ENCODE data around the gene PCNX1. TPM values are rescaled to one million over a fixed set of nuclear protein-coding genes. Genes with fewer than 3 reads are reported as not detected.
"Not testable (repeated sequence)": the region's sequence is repeated elsewhere in the genome, so short reads cannot be mapped to it uniquely, and the experiment has no call there.

The PCNX1 gene
- polyA plus RNA-seq, 3 donors: 7.3 to 26.7 (median 8.1) TPM

GRCh38 chr14:71062581-71063303 lies 155.5 kb downstream of the PCNX1 start:
- Histone ChIP-seq H3K79me2 (ENCODE audit: insufficient read depth, low read length) (no peaks in the 10 kb centered on the region), H3K36me3 (replicated peaks in 1 of 2; ENCODE audit: control insufficient read depth in 1 of 2, insufficient read depth in 2 of 2, low read length in 2 of 2) (peaks cover 50 to 89% of the 10 kb centered on the region in 2 donors), H3K9me3 (replicated peaks in 1 of 2; ENCODE audit: control insufficient read depth in 1 of 2, insufficient read depth in 1 of 2, low read length in 2 of 2) (peaks cover 0 to 5% of the 10 kb centered on the region in 2 donors), H3K4me1 (ENCODE audit: control insufficient read depth in 1 of 2, insufficient read depth in 2 of 2, low read length in 2 of 2) (no peaks in the 10 kb centered on the region), H4K20me1 (ENCODE audit: insufficient read depth, low read length) (no peaks in the 10 kb centered on the region), H3K9ac (ENCODE audit: insufficient read depth, low read length, poor library complexity, severe bottlenecking) (no peak overlapping the region), H2AFZ (ENCODE audit: insufficient read depth, low read depth, low read length, poor library complexity, severe bottlenecking) (no peak overlapping the region), H3K4me2 (replicated peaks; ENCODE audit: extremely low read depth, low read length, poor library complexity, severe bottlenecking) (no peak overlapping the region), H3K27ac (ENCODE audit: low read depth in 1 of 2, low read length in 2 of 2) (no peak overlapping the region), H3K27me3 (ENCODE audit: control insufficient read depth in 2 of 2, insufficient read depth in 2 of 2, low read length in 2 of 2) (no peaks in the 10 kb centered on the region), H3K4me3 (replicated peaks in 1 of 3; ENCODE audit: low read depth in 2 of 3, low read length in 3 of 3) (no peak overlapping the region)
- no peaks in the 10 kb centered on the region for H3K4me1 Mint-ChIP-seq
- H3K27me3 Mint-ChIP-seq (ENCODE audit: low read depth in 3 of 3): no peaks in the 10 kb centered on the region
- H3K4me3 Mint-ChIP-seq: no peak overlapping the region
- H3K9me3 Mint-ChIP-seq: peaks cover 0 to 14% (median 4%) of the 10 kb centered on the region in 7 donors
- no peak overlapping the region for H3K27ac Mint-ChIP-seq
- H3K36me3 Mint-ChIP-seq: peaks cover 80 to 88% of the 10 kb centered on the region in 2 donors
- TF ChIP-seq CTCF (IDR thresholded peaks at IDR 0.05): no peak
- intact Hi-C loops (cut with micrococcal nuclease): no loop called here
- WGBS (ENCODE audit: insufficient coverage): no CpG with 5 or more reads among the region's 5 CpGs
- no peak for DNase-seq

GRCh38 chr14:71063351-71063750 lies 156.1 kb downstream of the PCNX1 start:
- Histone ChIP-seq H3K27ac (ENCODE audit: low read depth in 1 of 2, low read length in 2 of 2) (no peak overlapping the region), H3K9me3 (replicated peaks in 1 of 2; ENCODE audit: control insufficient read depth in 1 of 2, insufficient read depth in 1 of 2, low read length in 2 of 2) (peaks cover 0 to 5% of the 10 kb centered on the region in 2 donors), H2AFZ (ENCODE audit: insufficient read depth, low read depth, low read length, poor library complexity, severe bottlenecking) (no peak overlapping the region), H3K27me3 (ENCODE audit: control insufficient read depth in 2 of 2, insufficient read depth in 2 of 2, low read length in 2 of 2) (no peaks in the 10 kb centered on the region), H3K4me2 (replicated peaks; ENCODE audit: extremely low read depth, low read length, poor library complexity, severe bottlenecking) (no peak overlapping the region), H3K4me1 (ENCODE audit: control insufficient read depth in 1 of 2, insufficient read depth in 2 of 2, low read length in 2 of 2) (no peaks in the 10 kb centered on the region), H3K36me3 (replicated peaks in 1 of 2; ENCODE audit: control insufficient read depth in 1 of 2, insufficient read depth in 2 of 2, low read length in 2 of 2) (peaks cover 44 to 88% of the 10 kb centered on the region in 2 donors), H3K4me3 (replicated peaks in 1 of 3; ENCODE audit: low read depth in 2 of 3, low read length in 3 of 3) (no peak overlapping the region), H3K79me2 (ENCODE audit: insufficient read depth, low read length) (no peaks in the 10 kb centered on the region), H4K20me1 (ENCODE audit: insufficient read depth, low read length) (no peaks in the 10 kb centered on the region), H3K9ac (ENCODE audit: insufficient read depth, low read length, poor library complexity, severe bottlenecking) (no peak overlapping the region)
- H3K27me3 Mint-ChIP-seq (ENCODE audit: low read depth in 3 of 3): no peaks in the 10 kb centered on the region
- TF ChIP-seq CTCF (IDR thresholded peaks at IDR 0.05): no peak
- H3K4me3 Mint-ChIP-seq: no peak overlapping the region
- DNase-seq: no peak
- no CpG with 5 or more reads among the region's 2 CpGs for WGBS (ENCODE audit: insufficient coverage)
- peaks cover 74 to 86% of the 10 kb centered on the region in 2 donors for H3K36me3 Mint-ChIP-seq
- peaks cover 0 to 14% (median 4%) of the 10 kb centered on the region in 7 donors for H3K9me3 Mint-ChIP-seq
- no peaks in the 10 kb centered on the region for H3K4me1 Mint-ChIP-seq
- peak overlapping the region in 1 of 7 donors; percentile 51 for H3K27ac Mint-ChIP-seq
- intact Hi-C loops (cut with micrococcal nuclease): no loop called here

GRCh38 chr14:71064747-71065146 lies 157.5 kb downstream of the PCNX1 start:
- H3K4me3 Mint-ChIP-seq; H3K9me3 ChIP-seq (replicated peaks in 1 of 2; ENCODE audit: control insufficient read depth in 1 of 2, insufficient read depth in 1 of 2, low read length in 2 of 2); H3K4me2 ChIP-seq (replicated peaks; ENCODE audit: extremely low read depth, low read length, poor library complexity, severe bottlenecking); H3K27ac ChIP-seq (ENCODE audit: low read depth in 1 of 2, low read length in 2 of 2); H3K4me3 ChIP-seq (replicated peaks in 1 of 3; ENCODE audit: low read depth in 2 of 3, low read length in 3 of 3); H2AFZ ChIP-seq (ENCODE audit: insufficient read depth, low read depth, low read length, poor library complexity, severe bottlenecking); DNase-seq; H3K4me1 Mint-ChIP-seq; H4K20me1 ChIP-seq (ENCODE audit: insufficient read depth, low read length); H3K79me2 ChIP-seq (ENCODE audit: insufficient read depth, low read length); intact Hi-C loops (cut with micrococcal nuclease); H3K4me1 ChIP-seq (ENCODE audit: control insufficient read depth in 1 of 2, insufficient read depth in 2 of 2, low read length in 2 of 2); H3K9ac ChIP-seq (ENCODE audit: insufficient read depth, low read length, poor library complexity, severe bottlenecking); H3K27me3 Mint-ChIP-seq (ENCODE audit: low read depth in 3 of 3); H3K27me3 ChIP-seq (ENCODE audit: control insufficient read depth in 2 of 2, insufficient read depth in 2 of 2, low read length in 2 of 2): not testable (repeated sequence)
- peaks cover 41 to 86% of the 10 kb centered on the region in 2 donors for H3K36me3 ChIP-seq (replicated peaks in 1 of 2; ENCODE audit: control insufficient read depth in 1 of 2, insufficient read depth in 2 of 2, low read length in 2 of 2)
- Mint-ChIP-seq H3K9me3 (peaks cover 0 to 14% (median 4%) of the 10 kb centered on the region in 7 donors), H3K36me3 (peaks cover 67 to 79% of the 10 kb centered on the region in 2 donors), H3K27ac (peak overlapping the region in 3 of 7 donors; percentile 17 to 42 (median 17))
- WGBS (ENCODE audit: insufficient coverage): no CpG with 5 or more reads among the region's 3 CpGs

All from CD14-positive monocyte (primary cell).